Gastrocnemius medialis (tissue), 4 donors: ENCODE measurements around the gene ARID5A. TPM values are rescaled to one million over a fixed set of nuclear protein-coding genes. Genes with fewer than 3 reads are reported as not detected.

Experiments
- ATAC-seq, 2 donors: fragments of 150-250 bp; one replicate each; pipeline ENCODE4 v1.9.1; 2016
- DNase-seq, 2 donors: peaks; one replicate each; pipeline ENCODE4 v3.0.0-alpha.2; 2019
- H3K27ac ChIP-seq, 4 donors: fragments of 200-600 bp; sonication (generic); 1 replicate in 1 of 4; 2 replicates in 3 of 4; pipeline ENCODE4 v1.5.1; 2016 to 2018; ENCODE audit warnings: mild to moderate bottlenecking in 2 of 4, moderate library complexity in 1 of 4
- H3K27me3 ChIP-seq, 3 donors: fragments of 200-600 bp; sonication (generic) in 2 of 3; 1 replicate in 1 of 3; 2 replicates in 2 of 3; pipeline versions ENCODE4 v1.5.1 to v1.6.0; 2016 to 2019; ENCODE audit warnings: mild to moderate bottlenecking in 1 of 3, moderate library complexity in 1 of 3
- H3K36me3 ChIP-seq, 2 donors: fragments of 200-600 bp; sonication (generic) in 1 of 2; one replicate each; pipeline ENCODE4 v1.5.1; 2017 to 2018
- H3K4me1 ChIP-seq, 2 donors: fragments of 200-600 bp; sonication (generic) in 1 of 2; one replicate each; pipeline ENCODE4 v1.5.1; 2016 to 2017; ENCODE audit warnings: mild to moderate bottlenecking in 2 of 2
- H3K4me3 ChIP-seq, 4 donors: fragments of 200-600 bp; sonication (generic) in 3 of 4; 1 replicate in 1 of 4; 2 replicates in 3 of 4; pipeline ENCODE4 v1.5.1; 2016 to 2019; ENCODE audit warnings: mild to moderate bottlenecking in 2 of 4
- H3K9me3 ChIP-seq, 3 donors: fragments of 200-600 bp; sonication (generic) in 2 of 3; 1 replicate in 1 of 3; 2 replicates in 2 of 3; pipeline ENCODE4 v1.5.1; 2016 to 2019
- POLR2A ChIP-seq, 2 donors: fragments of 450-650 bp; IDR thresholded peaks; one replicate each; pipeline ENCODE4 v1.6.1; 2017; ENCODE audit warnings: antibody characterized with exemption in 2 of 2, mild to moderate bottlenecking in 2 of 2, moderate library complexity in 2 of 2
- in situ Hi-C, 4 donors: fragments of 200-750 bp; cut with MboI; loops; one replicate each; pipeline versions ENCODE4 v1.15.0 to v1.8.0; 2017; ENCODE audit warnings: low sequenced_read_pairs in 4 of 4
- intact Hi-C: fragments of 100-400 bp; cut with DNase I; formaldehyde crosslinking; loops from one replicate; pipeline ENCODE4 v1.15.1; 2023; ENCODE audit warnings: low total_unique reads
- total RNA-seq, 4 donors: library from RNA; depleted of rRNA; stranded (reverse); fragments of >200 nt; gene quantifications; one replicate each; pipeline versions ENCODE4 v1.1.0 to v1.2.3, GENCODE V29; 2016
- TF ChIP-seq, protein P1 (sequence below), 5 experiments: fragments of 450-650 bp in 3 of 5; fragments of 200-600 bp in 2 of 5; sonication (generic) in 2 of 5; IDR thresholded peaks in 4 of 5; conservative IDR thresholded peaks in 1 of 5; 1 replicate in 4 of 5; 2 replicates in 1 of 5; pipeline ENCODE4 v1.5.1; 2016 to 2019; ENCODE audit warnings: antibody characterized with exemption in 5 of 5, mild to moderate bottlenecking in 3 of 5, moderate library complexity in 3 of 5

The ARID5A gene
- total RNA-seq, 4 donors from 2014 or later = 6.7 to 126 (median 30.5) TPM

DNA sequence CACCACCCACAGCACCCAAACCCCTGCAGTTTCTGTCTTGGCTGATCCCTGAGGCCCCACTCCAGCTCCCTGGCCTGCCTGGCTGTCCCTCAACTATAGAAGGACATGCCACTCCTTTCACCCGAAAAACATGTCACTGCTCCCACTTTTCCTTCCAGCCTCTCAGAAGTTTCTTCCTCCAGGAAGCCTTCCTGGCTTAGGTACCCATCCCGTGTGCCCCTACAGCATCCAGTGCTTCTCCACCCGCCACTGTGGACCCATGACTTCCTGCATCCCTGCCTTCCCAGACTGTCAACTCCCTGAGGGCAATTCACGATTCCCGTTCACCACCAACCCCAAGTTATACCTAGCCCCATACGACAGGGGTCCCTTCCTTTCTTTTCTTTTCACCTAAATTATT lies 21.5 kb downstream of the ARID5A start:
- no peak for ATAC-seq
- Histone ChIP-seq H3K9me3 (no peaks in the 10 kb centered on the region), H3K27me3 (no peaks in the 10 kb centered on the region), H3K27ac (no peak overlapping the region), H3K4me1 (peaks cover 11 to 14% of the 10 kb centered on the region in 2 donors), H3K4me3 (no peak overlapping the region), H3K36me3 (no peaks in the 10 kb centered on the region)
- intact Hi-C loops = no loop called here
- DNase-seq = no peak
- in situ Hi-C loops = no loop called here
- TF ChIP-seq, protein P1, sequence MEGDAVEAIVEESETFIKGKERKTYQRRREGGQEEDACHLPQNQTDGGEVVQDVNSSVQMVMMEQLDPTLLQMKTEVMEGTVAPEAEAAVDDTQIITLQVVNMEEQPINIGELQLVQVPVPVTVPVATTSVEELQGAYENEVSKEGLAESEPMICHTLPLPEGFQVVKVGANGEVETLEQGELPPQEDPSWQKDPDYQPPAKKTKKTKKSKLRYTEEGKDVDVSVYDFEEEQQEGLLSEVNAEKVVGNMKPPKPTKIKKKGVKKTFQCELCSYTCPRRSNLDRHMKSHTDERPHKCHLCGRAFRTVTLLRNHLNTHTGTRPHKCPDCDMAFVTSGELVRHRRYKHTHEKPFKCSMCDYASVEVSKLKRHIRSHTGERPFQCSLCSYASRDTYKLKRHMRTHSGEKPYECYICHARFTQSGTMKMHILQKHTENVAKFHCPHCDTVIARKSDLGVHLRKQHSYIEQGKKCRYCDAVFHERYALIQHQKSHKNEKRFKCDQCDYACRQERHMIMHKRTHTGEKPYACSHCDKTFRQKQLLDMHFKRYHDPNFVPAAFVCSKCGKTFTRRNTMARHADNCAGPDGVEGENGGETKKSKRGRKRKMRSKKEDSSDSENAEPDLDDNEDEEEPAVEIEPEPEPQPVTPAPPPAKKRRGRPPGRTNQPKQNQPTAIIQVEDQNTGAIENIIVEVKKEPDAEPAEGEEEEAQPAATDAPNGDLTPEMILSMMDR (IDR thresholded peaks at IDR 0.05 in 4 of 5, conservative IDR thresholded peaks at IDR 0.05 in 1 of 5) = no peak
- TF ChIP-seq POLR2A (IDR thresholded peaks at IDR 0.05) = no peak

DNA sequence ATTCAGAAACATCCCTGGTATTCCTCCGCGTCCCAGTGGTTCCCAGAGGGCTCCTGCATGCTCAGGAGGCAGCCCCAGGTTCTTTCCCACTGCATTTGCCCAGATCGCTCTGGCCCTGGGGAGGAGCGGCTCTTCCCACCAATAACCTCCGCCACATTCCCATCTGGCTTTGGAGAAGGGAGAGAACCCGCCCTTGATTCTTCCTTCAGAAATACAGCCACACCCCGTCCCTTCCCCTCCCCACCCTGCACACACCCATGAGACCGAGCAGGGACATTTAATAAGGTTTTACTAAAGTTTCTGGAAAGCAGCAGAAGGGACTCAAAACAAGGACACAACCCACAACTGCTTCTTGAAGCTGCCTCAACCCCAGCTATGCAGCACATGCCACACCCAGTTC lies 21.9 kb downstream of the ARID5A start:
- no peaks in the 10 kb centered on the region for H3K9me3 ChIP-seq
- DNase-seq (no peak), ATAC-seq (no peak)
- H3K4me3 ChIP-seq = no peak overlapping the region
- in situ Hi-C loops (no loop called here), intact Hi-C loops (no loop called here)
- TF ChIP-seq POLR2A (IDR thresholded peaks at IDR 0.05) = no peak
- TF ChIP-seq, protein P1 (IDR thresholded peaks at IDR 0.05 in 4 of 5, conservative IDR thresholded peaks at IDR 0.05 in 1 of 5) = no peak
- H3K27me3 ChIP-seq = no peaks in the 10 kb centered on the region
- H3K27ac ChIP-seq = no peak overlapping the region
- H3K4me1 ChIP-seq = peaks cover 11 to 14% of the 10 kb centered on the region in 2 donors
- H3K36me3 ChIP-seq = no peaks in the 10 kb centered on the region

DNA sequence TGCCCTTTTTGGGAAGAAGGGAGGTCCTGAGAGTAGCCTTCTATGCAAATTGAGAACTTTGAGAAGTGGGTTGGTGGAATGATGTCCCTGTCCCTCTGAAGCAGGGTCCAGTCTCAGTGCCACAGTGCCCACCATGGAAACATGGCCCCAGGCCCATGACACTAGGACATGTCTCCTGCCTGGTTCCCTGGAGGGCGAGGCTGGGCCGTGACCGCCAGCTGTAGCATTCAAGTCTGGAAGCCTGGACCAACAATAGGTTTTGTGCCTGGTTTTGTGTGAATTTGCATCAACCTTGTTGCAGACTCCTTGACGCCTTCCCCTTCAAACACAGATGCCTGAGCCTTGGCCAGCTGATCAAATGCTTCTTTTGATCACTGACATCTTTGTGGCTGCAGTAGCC lies 27.5 kb downstream of the ARID5A start:
- Histone ChIP-seq H3K27ac (no peak overlapping the region), H3K4me1 (no peaks in the 10 kb centered on the region), H3K4me3 (no peak overlapping the region), H3K9me3 (no peaks in the 10 kb centered on the region), H3K27me3 (no peaks in the 10 kb centered on the region), H3K36me3 (no peaks in the 10 kb centered on the region)
- in situ Hi-C loops (no loop called here), intact Hi-C loops (no loop called here)
- DNase-seq (no peak), ATAC-seq (no peak)
- no peak for TF ChIP-seq POLR2A (IDR thresholded peaks at IDR 0.05)
- TF ChIP-seq, protein P1 (IDR thresholded peaks at IDR 0.05 in 4 of 5, conservative IDR thresholded peaks at IDR 0.05 in 1 of 5) = no peak

DNA sequence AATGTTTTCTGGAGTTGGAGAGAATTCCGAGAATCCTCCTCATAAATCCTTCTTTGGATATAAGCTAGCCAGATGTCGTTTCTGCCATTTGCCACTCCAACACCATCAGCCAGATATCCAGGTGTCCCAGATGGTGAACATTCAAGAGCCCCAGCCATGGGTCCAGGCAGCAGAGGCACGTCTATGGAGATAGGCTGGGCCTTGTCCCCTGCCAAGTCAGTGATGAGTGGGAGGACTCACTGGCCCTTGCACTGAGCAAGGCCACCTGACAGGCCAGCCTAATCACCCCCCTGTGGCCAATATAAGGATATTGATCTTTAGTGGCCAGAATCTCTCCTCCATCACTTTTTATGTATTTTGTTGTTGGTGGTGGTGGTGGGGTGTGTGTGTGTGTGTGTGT lies 28.0 kb downstream of the ARID5A start:
- no peaks in the 10 kb centered on the region for H3K4me1 ChIP-seq
- intact Hi-C loops (no loop called here), in situ Hi-C loops (no loop called here)
- ATAC-seq = no peak
- no peaks in the 10 kb centered on the region for H3K36me3 ChIP-seq
- no peak for TF ChIP-seq POLR2A (IDR thresholded peaks at IDR 0.05)
- TF ChIP-seq, protein P1 (IDR thresholded peaks at IDR 0.05 in 4 of 5, conservative IDR thresholded peaks at IDR 0.05 in 1 of 5) = no peak
- no peak for DNase-seq
- no peaks in the 10 kb centered on the region for H3K27me3 ChIP-seq
- no peaks in the 10 kb centered on the region for H3K9me3 ChIP-seq
- H3K4me3 ChIP-seq = no peak overlapping the region
- no peak overlapping the region for H3K27ac ChIP-seq

DNA sequence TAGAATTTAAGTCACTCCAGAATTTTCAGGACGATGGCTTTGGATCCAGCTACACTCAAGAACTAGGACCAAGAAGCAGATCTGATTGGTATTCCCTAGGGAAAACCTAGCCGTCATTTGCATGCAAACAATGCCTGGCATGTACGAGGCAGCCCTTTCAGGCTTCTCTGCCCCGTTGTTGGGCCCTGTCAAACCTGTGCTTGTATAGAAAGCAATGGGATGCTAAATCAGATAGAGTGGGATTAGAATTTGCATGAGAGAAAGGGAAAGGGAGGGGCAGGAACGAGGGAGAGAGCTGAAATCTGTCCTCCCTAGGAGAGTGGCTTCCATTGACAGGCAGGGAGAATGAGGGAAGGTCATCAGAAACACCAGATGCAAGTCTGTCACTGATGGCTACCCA lies 28.6 kb downstream of the ARID5A start:
- intact Hi-C loops (no loop called here), in situ Hi-C loops (no loop called here)
- ATAC-seq = no peak
- no peak overlapping the region for H3K4me3 ChIP-seq
- H3K27ac ChIP-seq = no peak overlapping the region
- H3K36me3 ChIP-seq = no peaks in the 10 kb centered on the region
- no peak for DNase-seq
- no peaks in the 10 kb centered on the region for H3K27me3 ChIP-seq
- no peaks in the 10 kb centered on the region for H3K4me1 ChIP-seq
- no peaks in the 10 kb centered on the region for H3K9me3 ChIP-seq
- TF ChIP-seq, protein P1 (IDR thresholded peaks at IDR 0.05 in 4 of 5, conservative IDR thresholded peaks at IDR 0.05 in 1 of 5) = no peak
- no peak for TF ChIP-seq POLR2A (IDR thresholded peaks at IDR 0.05)
